Measurements from ENCODE around the gene PIP4K2B. TPM values are rescaled to one million over a fixed set of nuclear protein-coding genes. Genes with fewer than 3 reads are reported as not detected.
"Not testable (repeated sequence)": the region's sequence is repeated elsewhere in the genome, so short reads cannot be mapped to it uniquely, and the experiment has no call there.

Gene PIP4K2B
- total and polyA plus RNA-seq, 2 experiments from 2014 or later = 11.1 to 39.3 TPM

GRCh38 chr17:38728290-38728831, 71.0 kb downstream of the PIP4K2B start:
- Histone ChIP-seq H3K79me2 (peaks cover 7% of the 10 kb centered on the region), H3K4me1 (ENCODE audit: insufficient read depth) (peaks cover 23% of the 10 kb centered on the region), H2AFZ (no peak overlapping the region), H3K27ac (no peak overlapping the region), H3K9me3 (ENCODE audit: low read depth) (no peaks in the 10 kb centered on the region), H4K20me1 (ENCODE audit: insufficient read depth, poor library complexity, severe bottlenecking) (no peaks in the 10 kb centered on the region), H3K36me3 (replicated peaks; ENCODE audit: insufficient read depth, low read depth) (no peaks in the 10 kb centered on the region), H3K4me2 (no peak overlapping the region), H3K4me3 (no peak overlapping the region), H3K27me3 (no peaks in the 10 kb centered on the region), H3K9me2 (replicated peaks; ENCODE audit: insufficient read depth) (no peaks in the 10 kb centered on the region)
- 86% methylated on average over 7 of the region's 8 CpGs for WGBS (ENCODE audit: low lambda C conversion rate, missing lambda C conversion rate)
- no peak for DNase-seq (ENCODE audit: low spot score)
- TF ChIP-seq CTCF (IDR thresholded peaks at IDR 0.05; ENCODE audit: poor library complexity) (no peak), EZH2 (IDR thresholded peaks at IDR 0.05; ENCODE audit: borderline replicate concordance) (no peak), EZH2phosphoT487 (IDR thresholded peaks at IDR 0.05; ENCODE audit: low read depth, severe bottlenecking, unreplicated experiment) (no peak)

GRCh38 chr17:38727736-38728135, 71.6 kb downstream of the PIP4K2B start:
- Histone ChIP-seq H3K9me2 (replicated peaks; ENCODE audit: insufficient read depth) (no peaks in the 10 kb centered on the region), H3K27ac (no peak overlapping the region), H3K4me1 (ENCODE audit: insufficient read depth) (peaks cover 23% of the 10 kb centered on the region), H3K79me2 (peaks cover 7% of the 10 kb centered on the region), H3K27me3 (no peaks in the 10 kb centered on the region), H3K4me2 (no peak overlapping the region), H4K20me1 (ENCODE audit: insufficient read depth, poor library complexity, severe bottlenecking) (no peaks in the 10 kb centered on the region), H3K9me3 (ENCODE audit: low read depth) (no peaks in the 10 kb centered on the region), H2AFZ (no peak overlapping the region), H3K36me3 (replicated peaks; ENCODE audit: insufficient read depth, low read depth) (no peaks in the 10 kb centered on the region), H3K4me3 (no peak overlapping the region)
- TF ChIP-seq EZH2 (IDR thresholded peaks at IDR 0.05; ENCODE audit: borderline replicate concordance) = no peak
- TF ChIP-seq CTCF (IDR thresholded peaks at IDR 0.05; ENCODE audit: poor library complexity) = no peak
- TF ChIP-seq EZH2phosphoT487 (IDR thresholded peaks at IDR 0.05; ENCODE audit: low read depth, severe bottlenecking, unreplicated experiment) = no peak
- no peak for DNase-seq (ENCODE audit: low spot score)
- 95% methylated on average over 5 of the region's 5 CpGs for WGBS (ENCODE audit: low lambda C conversion rate, missing lambda C conversion rate)

- not testable (repeated sequence) for H3K9me2 ChIP-seq (replicated peaks; ENCODE audit: insufficient read depth); H3K4me2 ChIP-seq; H3K27ac ChIP-seq; H3K9me3 ChIP-seq (ENCODE audit: low read depth); H3K27me3 ChIP-seq; H3K79me2 ChIP-seq; H3K36me3 ChIP-seq (replicated peaks; ENCODE audit: insufficient read depth, low read depth); H4K20me1 ChIP-seq (ENCODE audit: insufficient read depth, poor library complexity, severe bottlenecking); H3K4me3 ChIP-seq; H3K4me1 ChIP-seq (ENCODE audit: insufficient read depth); H2AFZ ChIP-seq
- peak; percentile 69 for DNase-seq (ENCODE audit: low spot score)
- 55% methylated on average over 8 of the region's 8 CpGs for WGBS (ENCODE audit: low lambda C conversion rate, missing lambda C conversion rate)
These were observed 73.2 kb downstream of the PIP4K2B start for GRCh38 chr17:38726145-38726544.

- Histone ChIP-seq H3K36me3 (replicated peaks; ENCODE audit: insufficient read depth, low read depth) (no peaks in the 10 kb centered on the region), H3K79me2 (no peaks in the 10 kb centered on the region), H3K27me3 (no peaks in the 10 kb centered on the region), H3K27ac (no peak overlapping the region), H2AFZ (no peak overlapping the region), H3K4me1 (ENCODE audit: insufficient read depth) (peaks cover 7% of the 10 kb centered on the region), H3K4me2 (no peak overlapping the region), H3K9me3 (ENCODE audit: low read depth) (no peaks in the 10 kb centered on the region), H4K20me1 (ENCODE audit: insufficient read depth, poor library complexity, severe bottlenecking) (no peaks in the 10 kb centered on the region), H3K4me3 (no peak overlapping the region), H3K9me2 (replicated peaks; ENCODE audit: insufficient read depth) (no peaks in the 10 kb centered on the region)
- DNase-seq (ENCODE audit: low spot score) = no peak
- TF ChIP-seq EZH2 (IDR thresholded peaks at IDR 0.05; ENCODE audit: borderline replicate concordance) = no peak
- TF ChIP-seq EZH2phosphoT487 (IDR thresholded peaks at IDR 0.05; ENCODE audit: low read depth, severe bottlenecking, unreplicated experiment) = no peak
- no peak for TF ChIP-seq CTCF (IDR thresholded peaks at IDR 0.05; ENCODE audit: poor library complexity)
- 94% methylated on average over 10 of the region's 10 CpGs for WGBS (ENCODE audit: low lambda C conversion rate, missing lambda C conversion rate)
These were observed 74.3 kb downstream of the PIP4K2B start for GRCh38 chr17:38725066-38725465.
